Activated T-cell treated with anti-CD3 and anti-CD28 coated beads, Interleukin-2, amount 50 U/mL, for 72 hours (primary cell): ENCODE results near the gene GRAMD2A. TPM values are rescaled to one million over a fixed set of nuclear protein-coding genes. Genes with fewer than 3 reads are reported as not detected.

Experiments used
- ATAC-seq, 2 donors: fragments of 150-1000 bp; cut with Tn5 transposase; replicated peaks in 1 of 2; 2 replicates each; pipeline ENCODE4 v1.10.0; 2021; ENCODE audit warnings: moderate library complexity in 2 of 2, mild to moderate bottlenecking in 1 of 2
- DNase-seq, 2 donors: peaks; one replicate each; pipeline ENCODE4 v3.0.0; 2021 to 2022; ENCODE audit warnings: mixed read lengths in 1 of 2
- H3K27ac Mint-ChIP-seq: one replicate; pipeline ENCODE4 v1.8.0; 2022; ENCODE audit warnings: mild to moderate bottlenecking, moderate library complexity, mixed read lengths
- H3K27me3 Mint-ChIP-seq: one replicate; pipeline ENCODE4 v1.8.0; 2022; ENCODE audit warnings: low read depth, mixed read lengths
- H3K36me3 Mint-ChIP-seq, 2 donors: one replicate each; pipeline ENCODE4 v1.8.0; 2022; ENCODE audit warnings: mixed read lengths in 2 of 2, mild to moderate bottlenecking in 1 of 2; ENCODE audit not compliant: insufficient read depth in 2 of 2
- H3K4me1 Mint-ChIP-seq: one replicate; pipeline ENCODE4 v1.8.0; 2022; ENCODE audit warnings: low read depth, mixed read lengths
- H3K4me3 Mint-ChIP-seq, 2 donors: one replicate each; pipeline ENCODE4 v1.8.0; 2022; ENCODE audit warnings: mild to moderate bottlenecking in 2 of 2, mixed read lengths in 2 of 2, moderate library complexity in 2 of 2
- H3K9me3 Mint-ChIP-seq, 2 donors: one replicate each; pipeline ENCODE4 v1.8.0; 2022; ENCODE audit warnings: mixed read lengths in 2 of 2
- total RNA-seq, 2 donors: library from RNA; stranded (reverse); gene quantifications; one replicate each; pipeline ENCODE4 v1.2.3, GENCODE V29; 2022

GRAMD2A gene
- total RNA-seq, 2 donors from 2014 or later = 0.07 TPM; not detected in 1

- peaks cover 6% of the 10 kb centered on the region for H3K4me1 Mint-ChIP-seq
- no peak overlapping the region for H3K4me3 Mint-ChIP-seq
- ATAC-seq (no peak), DNase-seq (no peak)
- H3K9me3 Mint-ChIP-seq = no peaks in the 10 kb centered on the region
- H3K27ac Mint-ChIP-seq = no peak overlapping the region
- peaks cover 15% of the 10 kb centered on the region for H3K27me3 Mint-ChIP-seq
- H3K36me3 Mint-ChIP-seq = no peaks in the 10 kb centered on the region
Measured at GRCh38 chr15:72153269-72154000, 44.2 kb downstream of the GRAMD2A start.

- ATAC-seq = no peak
Measured at GRCh38 chr15:72147418-72147817, 50.2 kb downstream of the GRAMD2A start.

GRCh38 chr15:72146934-72147333, 50.7 kb downstream of the GRAMD2A start:
- Mint-ChIP-seq H3K27ac (no peak overlapping the region), H3K4me1 (no peaks in the 10 kb centered on the region), H3K4me3 (no peak overlapping the region), H3K27me3 (no peaks in the 10 kb centered on the region), H3K9me3 (no peaks in the 10 kb centered on the region), H3K36me3 (no peaks in the 10 kb centered on the region)
- DNase-seq = no peak
- ATAC-seq = no peak

More at GRCh38 chr15:72147418-72147817, 50.2 kb downstream of the GRAMD2A start:
- H3K4me1 Mint-ChIP-seq = no peaks in the 10 kb centered on the region
- H3K4me3 Mint-ChIP-seq = no peak overlapping the region
- H3K27me3 Mint-ChIP-seq = no peaks in the 10 kb centered on the region
- DNase-seq = no peak
- H3K36me3 Mint-ChIP-seq = no peaks in the 10 kb centered on the region
- H3K9me3 Mint-ChIP-seq = no peaks in the 10 kb centered on the region
- no peak overlapping the region for H3K27ac Mint-ChIP-seq

DNA sequence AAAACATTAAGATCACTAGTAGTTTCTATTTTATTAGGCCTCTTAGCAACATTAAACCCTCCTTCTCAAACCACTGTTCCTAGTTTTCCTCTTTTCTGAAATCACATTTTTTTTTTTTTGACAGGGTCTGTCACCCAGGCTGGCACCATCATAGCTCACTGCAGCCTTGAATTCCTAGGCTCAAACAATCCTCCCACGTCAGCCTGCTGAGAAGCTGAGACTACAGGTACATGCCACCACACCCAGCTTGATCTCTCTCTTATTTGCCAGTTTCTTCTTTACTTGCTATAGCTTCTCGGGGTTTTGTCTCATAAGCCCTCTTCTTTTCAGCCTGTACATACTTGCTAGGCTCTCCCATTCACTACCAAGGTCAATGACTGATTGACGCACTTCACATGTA, 51.4 kb downstream of the GRAMD2A start:
- H3K9me3 Mint-ChIP-seq = no peaks in the 10 kb centered on the region
- H3K27me3 Mint-ChIP-seq = no peaks in the 10 kb centered on the region
- no peak overlapping the region for H3K27ac Mint-ChIP-seq
- DNase-seq (no peak), ATAC-seq (no peak)
- H3K4me1 Mint-ChIP-seq = peaks cover 6% of the 10 kb centered on the region
- H3K4me3 Mint-ChIP-seq = no peak overlapping the region
- H3K36me3 Mint-ChIP-seq = no peaks in the 10 kb centered on the region

DNA sequence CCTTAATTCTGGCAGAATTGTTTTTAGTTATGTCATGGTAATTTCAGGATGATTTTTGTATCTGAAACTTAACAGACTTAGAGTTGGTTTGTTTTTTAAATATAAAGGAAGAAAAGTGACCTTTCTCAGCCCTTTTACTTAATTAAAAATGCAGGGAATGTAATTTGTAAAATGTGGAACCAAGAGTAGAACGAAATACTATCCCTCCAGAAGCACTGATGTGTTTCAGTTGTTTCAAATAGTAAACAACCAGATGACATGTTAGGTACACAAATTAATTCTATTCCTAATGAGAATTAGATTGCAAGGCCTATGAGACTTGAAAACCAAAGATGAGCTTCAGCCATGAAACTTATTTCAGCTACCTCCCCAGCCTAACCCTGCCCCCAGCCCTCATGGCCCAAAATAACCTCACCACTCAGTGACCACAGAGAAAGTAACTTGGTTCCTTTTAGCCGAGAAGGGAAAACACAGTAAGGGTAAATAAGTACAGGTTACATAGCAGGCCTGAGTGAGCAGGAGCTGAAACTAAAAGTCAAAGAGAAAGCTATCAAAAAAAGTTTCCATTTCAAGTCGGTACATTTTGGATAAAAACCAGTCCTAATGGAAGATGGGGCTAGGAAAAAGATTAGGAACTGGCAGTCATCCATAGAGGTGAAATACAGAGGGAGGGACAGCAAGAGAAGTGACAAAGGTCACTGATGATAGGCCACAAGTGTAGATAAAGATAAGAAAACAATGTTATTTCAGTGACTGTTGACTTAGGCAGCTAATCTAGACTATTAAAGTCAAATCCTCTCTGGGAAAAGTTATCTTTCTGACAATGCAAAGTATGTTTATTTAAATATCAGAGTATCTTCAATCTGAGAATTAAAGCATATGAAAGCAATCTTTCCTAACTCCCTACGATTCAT, 56.2 kb downstream of the GRAMD2A start:
- Mint-ChIP-seq H3K36me3 (no peaks in the 10 kb centered on the region), H3K27ac (no peak overlapping the region), H3K27me3 (no peaks in the 10 kb centered on the region), H3K9me3 (no peaks in the 10 kb centered on the region), H3K4me3 (no peak overlapping the region), H3K4me1 (peaks cover 6% of the 10 kb centered on the region)
- ATAC-seq (no peak), DNase-seq (no peak)

- Mint-ChIP-seq H3K9me3 (no peaks in the 10 kb centered on the region), H3K4me3 (no peak overlapping the region), H3K27ac (no peak overlapping the region), H3K27me3 (no peaks in the 10 kb centered on the region), H3K4me1 (peaks cover 6% of the 10 kb centered on the region), H3K36me3 (no peaks in the 10 kb centered on the region)
- no peak for ATAC-seq
- no peak for DNase-seq
Measured at GRCh38 chr15:72140088-72140487, 57.5 kb downstream of the GRAMD2A start.

GRCh38 chr15:72139667-72140066, 57.9 kb downstream of the GRAMD2A start:
- Mint-ChIP-seq H3K27me3 (no peaks in the 10 kb centered on the region), H3K9me3 (no peaks in the 10 kb centered on the region), H3K4me3 (no peak overlapping the region), H3K4me1 (peaks cover 6% of the 10 kb centered on the region), H3K36me3 (no peaks in the 10 kb centered on the region), H3K27ac (no peak overlapping the region)
- DNase-seq (no peak), ATAC-seq (no peak)

DNA sequence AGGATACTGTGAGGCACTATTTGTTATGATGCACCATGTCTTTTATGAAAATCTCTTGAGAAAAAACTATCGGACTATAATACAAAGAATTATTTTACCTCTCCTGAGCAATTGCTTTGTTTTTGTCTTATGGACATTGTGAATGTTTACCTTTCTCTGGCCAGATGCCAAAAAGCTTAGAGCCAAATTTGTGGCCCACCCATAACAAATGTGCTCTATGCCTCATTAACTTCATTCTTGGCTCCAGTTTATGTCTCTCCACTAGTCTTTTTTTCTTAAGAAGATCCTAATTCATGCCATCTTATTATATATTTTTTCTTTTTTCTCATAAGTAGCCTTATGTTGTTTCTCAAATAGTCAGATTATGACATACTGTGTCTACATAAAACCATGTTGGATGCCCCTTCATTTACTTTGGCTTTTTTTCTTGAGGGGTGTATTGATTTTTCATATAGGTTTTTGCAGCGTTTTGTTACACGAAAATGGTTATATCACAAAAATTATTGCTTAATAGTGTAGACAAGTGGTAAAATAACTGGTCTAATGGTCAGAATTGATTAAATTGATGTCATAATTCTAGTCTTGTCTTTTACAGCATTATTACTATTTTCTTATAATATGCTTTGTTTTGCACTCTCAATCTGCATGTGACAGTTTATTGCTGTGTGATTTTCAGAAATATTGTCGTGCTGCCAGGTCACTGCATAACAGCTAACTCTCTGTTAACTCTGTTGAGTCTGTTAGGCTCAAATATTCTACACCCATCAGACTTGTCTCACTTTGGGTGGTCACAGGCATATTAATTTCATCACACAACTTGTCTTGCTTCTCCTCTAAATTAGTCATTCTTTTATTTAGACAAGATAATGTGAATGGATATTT, 61.2 kb downstream of the GRAMD2A start:
- Mint-ChIP-seq H3K27ac (no peak overlapping the region), H3K4me1 (peaks cover 2% of the 10 kb centered on the region), H3K36me3 (no peaks in the 10 kb centered on the region), H3K27me3 (no peaks in the 10 kb centered on the region), H3K4me3 (no peak overlapping the region), H3K9me3 (no peaks in the 10 kb centered on the region)
- DNase-seq (no peak), ATAC-seq (no peak)

DNA sequence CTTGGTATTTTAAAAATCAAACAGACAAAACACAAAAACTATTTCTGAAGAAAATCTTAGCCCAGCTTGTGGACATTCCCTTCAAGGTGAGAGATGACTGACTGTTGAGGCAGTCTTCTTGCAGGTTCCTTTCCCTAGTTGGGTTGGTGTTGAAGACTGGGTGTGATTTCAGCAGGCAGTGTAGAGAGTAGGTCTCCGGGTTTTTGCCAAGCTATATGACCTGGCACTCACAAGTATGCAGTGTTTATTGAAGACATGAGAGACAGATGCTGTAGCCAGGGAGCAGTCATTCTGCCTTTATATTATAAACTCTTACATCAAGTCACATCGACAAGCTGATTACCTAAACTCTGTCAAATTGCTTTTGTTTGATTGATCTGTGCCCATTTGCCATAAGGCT, 61.9 kb downstream of the GRAMD2A start:
- Mint-ChIP-seq H3K9me3 (no peaks in the 10 kb centered on the region), H3K27ac (no peak overlapping the region), H3K4me1 (no peaks in the 10 kb centered on the region), H3K36me3 (no peaks in the 10 kb centered on the region), H3K4me3 (no peak overlapping the region), H3K27me3 (no peaks in the 10 kb centered on the region)
- DNase-seq = no peak
- ATAC-seq = no peak

GRCh38 chr15:72133211-72133610, 64.4 kb downstream of the GRAMD2A start:
- Mint-ChIP-seq H3K9me3 (no peaks in the 10 kb centered on the region), H3K27ac (no peak overlapping the region), H3K4me1 (no peaks in the 10 kb centered on the region), H3K4me3 (no peak overlapping the region), H3K27me3 (no peaks in the 10 kb centered on the region), H3K36me3 (no peaks in the 10 kb centered on the region)
- no peak for DNase-seq
- no peak for ATAC-seq

GRCh38 chr15:72131922-72132321, 65.7 kb downstream of the GRAMD2A start:
- no peaks in the 10 kb centered on the region for H3K27me3 Mint-ChIP-seq
- no peak overlapping the region for H3K4me3 Mint-ChIP-seq
- H3K4me1 Mint-ChIP-seq = no peaks in the 10 kb centered on the region
- no peaks in the 10 kb centered on the region for H3K9me3 Mint-ChIP-seq
- DNase-seq = no peak
- no peak for ATAC-seq
- H3K27ac Mint-ChIP-seq = no peak overlapping the region
- H3K36me3 Mint-ChIP-seq = no peaks in the 10 kb centered on the region

GRCh38 chr15:72130272-72130671, 67.3 kb downstream of the GRAMD2A start:
- Mint-ChIP-seq H3K36me3 (no peaks in the 10 kb centered on the region), H3K27ac (no peak overlapping the region), H3K4me1 (no peaks in the 10 kb centered on the region), H3K9me3 (no peaks in the 10 kb centered on the region), H3K4me3 (no peak overlapping the region), H3K27me3 (no peaks in the 10 kb centered on the region)
- ATAC-seq (no peak), DNase-seq (no peak)

- no peak for ATAC-seq
- H3K4me1 Mint-ChIP-seq = no peaks in the 10 kb centered on the region
- no peak for DNase-seq
- no peaks in the 10 kb centered on the region for H3K36me3 Mint-ChIP-seq
- no peak overlapping the region for H3K27ac Mint-ChIP-seq
- no peak overlapping the region for H3K4me3 Mint-ChIP-seq
- no peaks in the 10 kb centered on the region for H3K27me3 Mint-ChIP-seq
- no peaks in the 10 kb centered on the region for H3K9me3 Mint-ChIP-seq
Measured at GRCh38 chr15:72128359-72128758, 69.2 kb downstream of the GRAMD2A start.
